ENCODE data around the gene PPA2.

- TF ChIP-seq, protein P1, sequence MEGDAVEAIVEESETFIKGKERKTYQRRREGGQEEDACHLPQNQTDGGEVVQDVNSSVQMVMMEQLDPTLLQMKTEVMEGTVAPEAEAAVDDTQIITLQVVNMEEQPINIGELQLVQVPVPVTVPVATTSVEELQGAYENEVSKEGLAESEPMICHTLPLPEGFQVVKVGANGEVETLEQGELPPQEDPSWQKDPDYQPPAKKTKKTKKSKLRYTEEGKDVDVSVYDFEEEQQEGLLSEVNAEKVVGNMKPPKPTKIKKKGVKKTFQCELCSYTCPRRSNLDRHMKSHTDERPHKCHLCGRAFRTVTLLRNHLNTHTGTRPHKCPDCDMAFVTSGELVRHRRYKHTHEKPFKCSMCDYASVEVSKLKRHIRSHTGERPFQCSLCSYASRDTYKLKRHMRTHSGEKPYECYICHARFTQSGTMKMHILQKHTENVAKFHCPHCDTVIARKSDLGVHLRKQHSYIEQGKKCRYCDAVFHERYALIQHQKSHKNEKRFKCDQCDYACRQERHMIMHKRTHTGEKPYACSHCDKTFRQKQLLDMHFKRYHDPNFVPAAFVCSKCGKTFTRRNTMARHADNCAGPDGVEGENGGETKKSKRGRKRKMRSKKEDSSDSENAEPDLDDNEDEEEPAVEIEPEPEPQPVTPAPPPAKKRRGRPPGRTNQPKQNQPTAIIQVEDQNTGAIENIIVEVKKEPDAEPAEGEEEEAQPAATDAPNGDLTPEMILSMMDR (IDR thresholded peaks at IDR 0.05), result no peak
- no peak for TF ChIP-seq POLR2A (IDR thresholded peaks at IDR 0.05)
Measured at GRCh38 chr4:105387466-105387865, 86.4 kb downstream of the PPA2 start.

All from thyroid gland (tissue), 4 donors.